ENCODE results near the gene CYB561D1. TPM values are rescaled to one million over a fixed set of nuclear protein-coding genes. Genes with fewer than 3 reads are reported as not detected.

CYB561D1 gene
- polyA plus RNA-seq, 1 donor (not counting 4 experiments of a cell fraction or from before 2014, with no cell fraction given), result 4.9 TPM

GRCh38 chr1:109529881-109530456, 36.1 kb downstream of the CYB561D1 start:
- Histone ChIP-seq H4K20me1 (ENCODE audit: control insufficient read depth, extremely low read depth, insufficient read depth, low read length) (no peaks in the 10 kb centered on the region), H3K9ac (ENCODE audit: control insufficient read depth, extremely low read depth, insufficient read depth, low read length) (no peak overlapping the region), H3K4me2 (ENCODE audit: control insufficient read depth, extremely low read depth, insufficient read depth, low read depth, low read length) (no peak overlapping the region), H3K27me3 (ENCODE audit: control insufficient read depth, extremely low read depth, insufficient read depth, low read length) (no peaks in the 10 kb centered on the region), H2AFZ (ENCODE audit: control insufficient read depth, low read length) (no peak overlapping the region), H3K9me1 (ENCODE audit: control insufficient read depth, extremely low read depth, insufficient read depth, low read length) (no peaks in the 10 kb centered on the region), H3K4me3 (ENCODE audit: control insufficient read depth in 2 of 3, extremely low read depth in 1 of 3, insufficient read depth in 2 of 3, low read depth in 1 of 3, low read length in 3 of 3) (no peak overlapping the region), H3K9me3 (ENCODE audit: control insufficient read depth, low read depth, low read length) (no peaks in the 10 kb centered on the region), H3K36me3 (ENCODE audit: control insufficient read depth in 2 of 2, extremely low read depth in 1 of 2, insufficient read depth in 2 of 2, low read length in 2 of 2) (no peaks in the 10 kb centered on the region), H3K27ac (ENCODE audit: control insufficient read depth, insufficient read depth, low read length) (no peak overlapping the region), H3K79me2 (ENCODE audit: control insufficient read depth, insufficient read depth, low read length) (no peaks in the 10 kb centered on the region), H3K4me1 (ENCODE audit: control insufficient read depth, extremely low read depth, insufficient read depth, low read length) (peaks cover 6% of the 10 kb centered on the region)
- no peak for TF ChIP-seq EZH2 (IDR thresholded peaks at IDR 0.05; ENCODE audit: low read length)
- TF ChIP-seq, protein P1, sequence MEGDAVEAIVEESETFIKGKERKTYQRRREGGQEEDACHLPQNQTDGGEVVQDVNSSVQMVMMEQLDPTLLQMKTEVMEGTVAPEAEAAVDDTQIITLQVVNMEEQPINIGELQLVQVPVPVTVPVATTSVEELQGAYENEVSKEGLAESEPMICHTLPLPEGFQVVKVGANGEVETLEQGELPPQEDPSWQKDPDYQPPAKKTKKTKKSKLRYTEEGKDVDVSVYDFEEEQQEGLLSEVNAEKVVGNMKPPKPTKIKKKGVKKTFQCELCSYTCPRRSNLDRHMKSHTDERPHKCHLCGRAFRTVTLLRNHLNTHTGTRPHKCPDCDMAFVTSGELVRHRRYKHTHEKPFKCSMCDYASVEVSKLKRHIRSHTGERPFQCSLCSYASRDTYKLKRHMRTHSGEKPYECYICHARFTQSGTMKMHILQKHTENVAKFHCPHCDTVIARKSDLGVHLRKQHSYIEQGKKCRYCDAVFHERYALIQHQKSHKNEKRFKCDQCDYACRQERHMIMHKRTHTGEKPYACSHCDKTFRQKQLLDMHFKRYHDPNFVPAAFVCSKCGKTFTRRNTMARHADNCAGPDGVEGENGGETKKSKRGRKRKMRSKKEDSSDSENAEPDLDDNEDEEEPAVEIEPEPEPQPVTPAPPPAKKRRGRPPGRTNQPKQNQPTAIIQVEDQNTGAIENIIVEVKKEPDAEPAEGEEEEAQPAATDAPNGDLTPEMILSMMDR (optimal IDR thresholded peaks at IDR 0.05 in 1 of 3, IDR thresholded peaks at IDR 0.05 in 1 of 3, conservative IDR thresholded peaks at IDR 0.05 in 1 of 3; ENCODE audit: extremely low read depth in 1 of 3, insufficient read depth in 2 of 3, low read length in 3 of 3), result no peak
- DNase-seq (ENCODE audit: low read depth, low spot score), result no peak
- no peak for FAIRE-seq
- dilution Hi-C loops (cut with MboI; ENCODE audit: extremely low pct_ligation_motif_present, low sequenced_read_pairs), result no loop called here

DNA sequence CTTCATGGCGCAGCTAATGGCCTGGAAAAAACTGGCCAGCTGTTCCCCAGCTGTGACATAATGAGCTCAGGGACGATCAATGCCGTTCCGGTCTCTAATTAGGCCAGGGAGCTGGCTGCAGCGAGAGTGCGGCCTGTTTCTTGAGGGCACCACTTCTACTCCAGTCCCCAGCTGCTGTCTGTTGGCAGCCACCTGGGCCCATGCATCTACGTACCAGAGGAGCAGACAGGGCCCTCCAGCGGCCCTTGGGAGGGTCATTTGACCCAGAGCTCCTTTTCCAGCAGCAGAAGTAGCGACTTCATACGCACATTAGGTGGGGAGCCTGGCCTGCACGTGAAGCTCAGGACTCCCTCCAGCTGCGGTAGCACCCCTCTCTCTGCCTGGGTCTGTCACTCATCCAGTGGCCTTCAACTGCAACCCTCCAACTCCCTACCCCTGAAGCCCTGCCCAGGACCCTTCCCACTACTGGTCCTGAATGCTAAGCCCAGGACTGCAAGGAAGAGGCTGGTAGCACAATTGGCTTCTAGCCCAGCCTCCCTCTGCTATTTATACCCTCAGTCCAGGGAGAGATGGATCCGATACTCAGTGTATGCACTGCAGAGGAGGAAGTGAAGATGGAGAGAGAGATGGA, 36.7 kb downstream of the CYB561D1 start:
- Histone ChIP-seq H3K79me2 (ENCODE audit: control insufficient read depth, insufficient read depth, low read length) (no peaks in the 10 kb centered on the region), H3K9me3 (ENCODE audit: control insufficient read depth, low read depth, low read length) (no peaks in the 10 kb centered on the region), H3K36me3 (ENCODE audit: control insufficient read depth in 2 of 2, extremely low read depth in 1 of 2, insufficient read depth in 2 of 2, low read length in 2 of 2) (no peaks in the 10 kb centered on the region), H3K4me2 (ENCODE audit: control insufficient read depth, extremely low read depth, insufficient read depth, low read depth, low read length) (no peak overlapping the region), H3K9ac (ENCODE audit: control insufficient read depth, extremely low read depth, insufficient read depth, low read length) (no peak overlapping the region), H3K27me3 (ENCODE audit: control insufficient read depth, extremely low read depth, insufficient read depth, low read length) (no peaks in the 10 kb centered on the region), H3K4me1 (ENCODE audit: control insufficient read depth, extremely low read depth, insufficient read depth, low read length) (peaks cover 6% of the 10 kb centered on the region), H3K9me1 (ENCODE audit: control insufficient read depth, extremely low read depth, insufficient read depth, low read length) (no peaks in the 10 kb centered on the region), H3K4me3 (ENCODE audit: control insufficient read depth in 2 of 3, extremely low read depth in 1 of 3, insufficient read depth in 2 of 3, low read depth in 1 of 3, low read length in 3 of 3) (no peak overlapping the region), H2AFZ (ENCODE audit: control insufficient read depth, low read length) (no peak overlapping the region), H4K20me1 (ENCODE audit: control insufficient read depth, extremely low read depth, insufficient read depth, low read length) (no peaks in the 10 kb centered on the region), H3K27ac (ENCODE audit: control insufficient read depth, insufficient read depth, low read length) (no peak overlapping the region)
- TF ChIP-seq EZH2 (IDR thresholded peaks at IDR 0.05; ENCODE audit: low read length), result no peak
- TF ChIP-seq, protein P1 (optimal IDR thresholded peaks at IDR 0.05 in 1 of 3, IDR thresholded peaks at IDR 0.05 in 1 of 3, conservative IDR thresholded peaks at IDR 0.05 in 1 of 3; ENCODE audit: extremely low read depth in 1 of 3, insufficient read depth in 2 of 3, low read length in 3 of 3), result no peak
- dilution Hi-C loops (cut with MboI; ENCODE audit: extremely low pct_ligation_motif_present, low sequenced_read_pairs), result no loop called here
- no peak for DNase-seq (ENCODE audit: low read depth, low spot score)
- FAIRE-seq, result no peak

All from keratinocyte (primary cell).